OCI-LY7 (cell line): Measurements from ENCODE around the gene HDAC9. TPM values are rescaled to one million over a fixed set of nuclear protein-coding genes. Genes with fewer than 3 reads are reported as not detected.
"Not testable (repeated sequence)": the region's sequence is repeated elsewhere in the genome, so short reads cannot be mapped to it uniquely, and the experiment has no call there.

ENCODE experiments used
- BruUV-seq: library from RNA; stranded (reverse); fragments of 400-500 nt; replicated peaks from 2 replicates; lab custom pipeline; 2021; lab: Mats Ljungman, UMichigan
- CTCF ChIA-PET: fragments of 300-600 bp; sonication (Branson Sonifier 250); formaldehyde crosslinking; loops from one replicate; lab custom pipeline; 2022; ENCODE audit warnings: antibody characterized with exemption; ENCODE audit not compliant: unreplicated experiment; lab: Charles Lee
- POLR2A ChIA-PET: fragments of 300-600 bp; sonication (Branson Sonifier 250); formaldehyde crosslinking; loops from one replicate; lab custom pipeline; 2022; ENCODE audit warnings: antibody characterized with exemption; lab: Charles Lee
- DNase-seq: peaks from one replicate; pipeline ENCODE4 v3.0.0-alpha.2; 2015; ENCODE audit warnings: low spot score
- H2AFZ ChIP-seq: fragments of 200-600 bp; sonication (generic), shearing (Covaris generic); 2 replicates; pipeline ENCODE4 v1.6.1; 2014; ENCODE audit warnings: mild to moderate bottlenecking, antibody characterized with exemption, low read length, moderate library complexity
- H3K27ac ChIP-seq: fragments of 200-600 bp; sonication (generic); 2 replicates; pipeline ENCODE4 v1.5.1; 2014; ENCODE audit warnings: mixed run types, low read depth, mild to moderate bottlenecking, moderate library complexity, low read length, inconsistent platforms; ENCODE audit not compliant: poor library complexity, severe bottlenecking
- H3K36me3 ChIP-seq: fragments of 200-600 bp; sonication (generic); 2 replicates; pipeline ENCODE4 v1.6.1; 2014; ENCODE audit warnings: mild to moderate bottlenecking, antibody characterized with exemption, low read length, moderate library complexity, mixed read lengths; ENCODE audit not compliant: insufficient read depth
- H3K4me1 ChIP-seq: fragments of 200-600 bp; sonication (generic); 2 replicates; pipeline ENCODE4 v1.5.1; 2014; ENCODE audit warnings: mild to moderate bottlenecking, low read length; ENCODE audit not compliant: insufficient read depth, poor library complexity, severe bottlenecking
- H3K4me2 ChIP-seq: fragments of 200-600 bp; sonication (generic); 2 replicates; pipeline ENCODE4 v1.6.1; 2014; ENCODE audit warnings: mild to moderate bottlenecking, low read length
- H3K4me3 ChIP-seq: fragments of 200-600 bp; sonication (generic); 2 replicates; pipeline ENCODE4 v1.5.1; 2014; ENCODE audit warnings: mild to moderate bottlenecking, low read depth, low read length; ENCODE audit not compliant: poor library complexity, severe bottlenecking
- H3K79me2 ChIP-seq: fragments of 200-600 bp; sonication (generic); 2 replicates; pipeline ENCODE4 v1.6.1; 2016; ENCODE audit warnings: low read depth, mild to moderate bottlenecking, low read length, moderate library complexity, mixed read lengths; ENCODE audit not compliant: insufficient read depth
- H3K9me2 ChIP-seq: fragments of 200-600 bp; sonication (generic); 2 replicates; pipeline ENCODE4 v1.6.1; 2016; ENCODE audit warnings: mild to moderate bottlenecking, low read length, mixed read lengths; ENCODE audit not compliant: insufficient read depth
- H3K9me3 ChIP-seq: fragments of 200-600 bp; sonication (generic); 2 replicates; pipeline ENCODE4 v1.6.1; 2014; ENCODE audit warnings: mild to moderate bottlenecking, mixed run types, low read length, mixed read lengths
- H4K20me1 ChIP-seq: fragments of 200-600 bp; sonication (generic); 2 replicates; pipeline ENCODE4 v1.6.1; 2014; ENCODE audit warnings: mild to moderate bottlenecking, antibody characterized with exemption, low read length, moderate library complexity, mixed read lengths; ENCODE audit not compliant: insufficient read depth
- EZH2phosphoT487 ChIP-seq: fragments of 200-600 bp; sonication (generic); IDR thresholded peaks from 2 replicates; pipeline ENCODE4 v1.6.1; 2018; ENCODE audit warnings: low read depth, borderline replicate concordance, mild to moderate bottlenecking, mixed run types, antibody characterized with exemption, low read length, moderate library complexity, mixed read lengths
- intact Hi-C: fragments of 100-400 bp; cut with micrococcal nuclease; formaldehyde crosslinking; loops from one replicate; pipeline ENCODE4 v1.10.0; 2022; ENCODE audit not compliant: unreplicated experiment
- total RNA-seq, 2 experiments: library from RNA; depleted of rRNA in 1 of 2; stranded (reverse); fragments of >200 nt in 1 of 2; shearing (Covaris generic) in 1 of 2; gene quantifications; 2 replicates each; pipeline ENCODE4 v1.2.3, GENCODE V29; 2014 to 2022
- TF ChIP-seq, protein P1 (sequence below): fragments of 200-600 bp; sonication (generic); conservative IDR thresholded peaks from 2 replicates; pipeline ENCODE4 v1.5.1; 2014; ENCODE audit warnings: mild to moderate bottlenecking, antibody characterized with exemption, low read length, moderate library complexity, mixed read lengths

Gene HDAC9
- total RNA-seq, 2 experiments from 2014 or later: 58.8 to 91.7 TPM

DNA sequence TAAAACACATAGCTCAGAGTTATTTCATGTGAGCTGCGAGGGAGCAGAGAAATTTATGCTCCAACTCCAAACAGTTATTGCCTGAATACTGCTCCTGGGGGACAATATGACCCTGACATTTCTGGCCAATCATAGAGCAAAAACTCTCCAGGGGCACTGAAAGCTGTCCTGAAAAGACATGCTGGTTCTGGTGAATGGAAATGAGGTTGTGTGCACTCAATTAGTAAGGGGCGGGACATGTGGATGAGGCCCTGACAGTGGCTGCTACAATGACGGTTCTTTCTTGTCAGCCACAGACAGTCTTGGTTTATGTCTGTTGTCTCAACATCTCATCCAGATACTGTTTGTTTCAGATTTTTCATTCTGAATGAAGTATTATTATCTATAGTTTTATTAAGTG, 470.1 kb downstream of the HDAC9 start:
- Histone ChIP-seq H3K27ac (no peak overlapping the region), H3K4me3 (no peak overlapping the region), H3K79me2 (no peaks in the 10 kb centered on the region), H2AFZ (no peak overlapping the region), H3K9me2 (no peaks in the 10 kb centered on the region), H3K4me2 (no peak overlapping the region), H3K9me3 (no peaks in the 10 kb centered on the region), H3K4me1 (no peaks in the 10 kb centered on the region), H4K20me1 (no peaks in the 10 kb centered on the region), H3K36me3 (no peaks in the 10 kb centered on the region)
- POLR2A ChIA-PET: interaction anchor here (0.7 kb wide), 1 partner anchor 728 kb away, joined by 3 read pairs; no protein-coding TSS in a partner anchor
- no peak for TF ChIP-seq EZH2phosphoT487
- TF ChIP-seq, protein P1, sequence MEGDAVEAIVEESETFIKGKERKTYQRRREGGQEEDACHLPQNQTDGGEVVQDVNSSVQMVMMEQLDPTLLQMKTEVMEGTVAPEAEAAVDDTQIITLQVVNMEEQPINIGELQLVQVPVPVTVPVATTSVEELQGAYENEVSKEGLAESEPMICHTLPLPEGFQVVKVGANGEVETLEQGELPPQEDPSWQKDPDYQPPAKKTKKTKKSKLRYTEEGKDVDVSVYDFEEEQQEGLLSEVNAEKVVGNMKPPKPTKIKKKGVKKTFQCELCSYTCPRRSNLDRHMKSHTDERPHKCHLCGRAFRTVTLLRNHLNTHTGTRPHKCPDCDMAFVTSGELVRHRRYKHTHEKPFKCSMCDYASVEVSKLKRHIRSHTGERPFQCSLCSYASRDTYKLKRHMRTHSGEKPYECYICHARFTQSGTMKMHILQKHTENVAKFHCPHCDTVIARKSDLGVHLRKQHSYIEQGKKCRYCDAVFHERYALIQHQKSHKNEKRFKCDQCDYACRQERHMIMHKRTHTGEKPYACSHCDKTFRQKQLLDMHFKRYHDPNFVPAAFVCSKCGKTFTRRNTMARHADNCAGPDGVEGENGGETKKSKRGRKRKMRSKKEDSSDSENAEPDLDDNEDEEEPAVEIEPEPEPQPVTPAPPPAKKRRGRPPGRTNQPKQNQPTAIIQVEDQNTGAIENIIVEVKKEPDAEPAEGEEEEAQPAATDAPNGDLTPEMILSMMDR: no peak
- CTCF ChIA-PET: no interaction called here
- intact Hi-C loops: no loop called here
- BruUV-seq: no TSS peak
- no peak for DNase-seq

DNA sequence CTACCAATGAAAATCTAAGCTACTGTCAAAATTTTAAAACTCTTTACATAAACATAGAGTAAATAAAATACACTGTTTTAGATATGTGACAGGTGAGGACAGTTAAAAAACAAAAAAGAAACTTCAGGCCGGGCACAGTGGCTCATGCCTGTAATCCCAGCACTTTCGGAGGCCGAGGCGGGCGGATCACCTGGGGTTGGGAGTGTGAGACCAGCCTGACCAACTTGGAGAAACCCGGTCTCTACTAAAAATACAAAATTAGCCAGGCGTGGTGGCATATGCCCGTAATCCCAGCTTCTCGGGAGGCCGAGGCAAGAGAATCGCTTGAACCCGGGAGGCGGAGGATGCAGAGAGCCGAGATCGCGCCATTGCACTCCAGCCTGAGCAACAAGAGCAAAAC, 472.2 kb downstream of the HDAC9 start:
- H3K9me2 ChIP-seq, H3K4me3 ChIP-seq, H3K79me2 ChIP-seq, H3K27ac ChIP-seq, H4K20me1 ChIP-seq, BruUV-seq, DNase-seq, intact Hi-C loops, H3K9me3 ChIP-seq, H2AFZ ChIP-seq, H3K4me1 ChIP-seq, H3K4me2 ChIP-seq, H3K36me3 ChIP-seq, CTCF ChIA-PET: not testable (repeated sequence)
- POLR2A ChIA-PET: interaction anchor here (0.6 to 1.0 kb wide), 5 partner anchors 10 to 1578 kb away, joined by 3 to 4 read pairs (median 3); no protein-coding TSS in a partner anchor

DNA sequence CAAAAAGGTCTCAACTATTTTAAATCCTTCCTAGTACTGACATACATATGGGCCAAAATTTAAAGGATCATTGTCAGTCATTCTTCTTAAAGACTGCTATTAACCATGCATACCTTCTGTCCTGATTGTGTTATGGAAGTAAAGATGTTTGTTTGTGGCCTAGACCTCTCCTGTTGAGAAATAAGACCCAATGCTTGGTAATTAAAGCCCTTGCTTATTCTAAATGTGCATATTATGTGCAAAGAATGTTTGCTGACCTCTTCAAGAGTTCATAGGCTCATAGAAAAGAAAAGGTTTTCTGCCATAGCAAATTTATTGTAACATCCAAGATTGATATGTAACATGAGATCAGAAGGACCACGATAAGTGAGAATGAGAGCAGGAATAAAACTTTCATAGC, 476.3 kb downstream of the HDAC9 start:
- H3K4me3 ChIP-seq: no peak overlapping the region
- CTCF ChIA-PET: no interaction called here
- intact Hi-C loops: no loop called here
- TF ChIP-seq, protein P1: no peak
- no peaks in the 10 kb centered on the region for H3K9me3 ChIP-seq
- no TSS peak for BruUV-seq
- POLR2A ChIA-PET: interaction anchor here (0.6 kb wide), 1 partner anchor 329 kb away, joined by 5 read pairs; no protein-coding TSS in a partner anchor
- H2AFZ ChIP-seq: no peak overlapping the region
- H3K4me1 ChIP-seq: no peaks in the 10 kb centered on the region
- H3K9me2 ChIP-seq: no peaks in the 10 kb centered on the region
- no peak for DNase-seq
- H3K36me3 ChIP-seq: no peaks in the 10 kb centered on the region
- H4K20me1 ChIP-seq: no peaks in the 10 kb centered on the region
- no peak overlapping the region for H3K27ac ChIP-seq
- no peak overlapping the region for H3K4me2 ChIP-seq
- no peaks in the 10 kb centered on the region for H3K79me2 ChIP-seq
